Amniotic stem cell (primary cell): ENCODE results near the gene ERC2.

ENCODE experiments used
- DNase-seq: peaks from one replicate; lab custom pipeline; 2025; lab: John Stamatoyannopoulos, UW

The ERC2 gene

DNA sequence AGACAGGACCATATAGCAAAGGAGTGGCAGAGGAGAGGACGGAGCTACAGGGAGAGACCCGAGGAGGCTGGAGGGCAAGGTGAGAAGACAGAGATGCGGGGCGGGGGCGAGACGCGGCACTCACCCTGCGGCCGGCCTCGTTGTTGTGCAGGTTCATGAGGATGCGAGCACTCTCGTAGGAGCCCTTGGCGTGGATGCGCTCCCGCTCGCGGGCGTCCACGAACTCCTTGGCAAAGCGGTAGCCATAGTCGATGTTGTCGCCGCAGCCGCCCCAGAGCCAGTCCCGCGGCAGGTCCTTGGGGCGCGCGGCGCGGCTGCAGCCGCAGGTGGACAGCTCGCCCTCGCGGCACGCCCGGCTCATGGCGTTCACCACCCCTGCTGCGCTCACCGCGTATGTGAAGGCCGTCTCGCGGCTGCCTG, 994.0 kb downstream of the ERC2 start:
- no peak for DNase-seq

DNA sequence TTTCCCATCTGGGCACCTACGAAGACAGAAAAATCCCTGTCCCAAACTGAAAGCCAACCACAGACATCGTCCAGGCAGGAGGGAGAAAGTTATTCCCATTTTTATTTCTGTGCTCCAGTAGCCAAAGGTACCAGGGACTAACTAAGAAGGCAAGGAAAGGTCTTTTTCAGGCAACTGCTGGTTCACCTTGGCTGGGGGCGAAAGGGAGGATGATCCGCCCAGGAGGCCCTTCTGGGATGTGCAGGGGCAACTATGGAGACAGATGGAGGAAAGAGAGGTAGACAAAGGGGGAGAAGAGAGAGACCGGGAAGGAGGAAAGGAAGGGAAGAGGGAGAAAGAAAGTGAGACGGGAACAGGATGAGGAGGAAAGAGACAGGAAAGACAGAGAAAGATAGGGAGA, 994.5 kb downstream of the ERC2 start:
- no peak for DNase-seq

DNA sequence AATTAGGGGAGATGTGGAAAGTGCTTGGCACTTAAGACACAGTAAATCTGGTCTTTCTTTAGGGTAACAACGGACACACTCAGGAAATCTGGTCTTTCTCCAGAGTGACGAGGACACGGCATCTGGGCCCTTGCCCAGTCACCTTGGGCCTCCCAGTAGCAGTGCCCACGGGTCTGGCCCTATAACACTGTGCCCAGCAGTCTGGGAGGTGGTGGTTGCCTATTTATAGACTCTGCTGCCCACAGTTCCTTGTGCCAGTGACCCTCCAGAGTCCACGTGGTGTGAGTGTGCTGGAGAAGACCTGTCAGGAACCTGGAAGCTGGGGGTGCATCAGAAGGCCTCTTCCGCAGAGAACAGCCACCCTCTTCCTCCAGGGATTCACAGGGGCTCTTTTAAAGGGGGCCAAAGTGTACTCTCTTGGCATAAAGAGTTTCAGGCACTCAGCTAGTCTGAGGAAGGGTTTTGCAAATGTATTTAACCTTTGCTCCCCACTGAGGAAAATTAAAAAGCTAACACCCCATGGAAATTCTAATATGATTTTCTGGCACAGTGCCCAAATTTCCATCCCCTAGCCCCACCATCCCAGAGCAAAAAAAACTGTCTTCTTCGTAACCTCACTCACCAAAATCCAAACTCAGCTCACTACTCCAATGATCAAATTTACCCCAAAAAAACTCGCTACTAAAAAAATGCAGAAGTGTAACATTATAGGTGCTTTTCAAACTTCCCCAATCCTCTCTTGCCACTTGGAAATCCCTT, 996.6 kb downstream of the ERC2 start:
- no peak for DNase-seq

DNA sequence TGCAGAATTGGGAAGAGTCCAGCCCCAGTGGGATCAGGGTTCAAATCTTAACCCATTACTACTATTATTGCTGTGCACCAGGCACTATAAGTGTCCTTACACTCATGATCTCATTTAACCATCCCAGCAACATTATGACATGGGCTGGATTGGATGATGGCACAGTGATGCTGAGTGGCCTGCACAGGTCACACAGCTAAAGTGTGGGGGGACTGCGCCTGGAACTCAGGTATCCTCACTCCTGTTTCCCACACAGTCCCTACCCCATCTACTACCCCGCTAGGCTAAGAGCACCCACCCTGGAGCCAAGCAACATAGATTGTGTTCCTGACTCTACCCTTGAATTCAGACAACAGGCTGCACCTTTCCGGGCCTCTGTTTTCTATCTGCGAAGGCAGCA, 997.2 kb downstream of the ERC2 start:
- DNase-seq = no peak

DNA sequence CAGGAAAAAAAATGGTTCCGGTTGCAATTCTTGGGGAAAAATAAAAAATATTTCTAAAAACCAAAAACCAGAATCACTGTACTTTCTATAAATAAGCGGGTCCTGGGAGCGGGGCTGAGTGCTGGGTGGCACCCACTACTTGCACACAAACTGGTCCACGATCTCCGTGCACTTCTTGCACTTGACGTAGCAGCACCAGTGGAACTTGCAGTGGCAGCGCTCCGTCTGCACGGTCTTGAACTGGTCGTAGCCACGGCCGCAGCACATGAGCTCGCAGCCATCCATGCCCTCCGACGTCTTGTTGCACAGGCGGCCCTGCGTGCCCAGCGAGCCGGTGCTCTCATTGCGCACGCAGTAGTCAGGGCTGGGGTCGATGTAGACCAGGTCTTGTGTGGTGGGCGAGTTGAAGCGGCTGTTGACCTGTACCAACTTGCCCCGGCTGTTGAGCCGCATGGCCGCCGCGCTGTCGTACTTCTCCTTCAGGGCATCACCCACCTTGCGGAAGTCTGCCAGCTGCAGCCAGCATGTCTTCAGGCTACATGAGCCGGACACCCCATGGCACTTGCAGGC, 998.2 kb downstream of the ERC2 start:
- DNase-seq = no peak

DNA sequence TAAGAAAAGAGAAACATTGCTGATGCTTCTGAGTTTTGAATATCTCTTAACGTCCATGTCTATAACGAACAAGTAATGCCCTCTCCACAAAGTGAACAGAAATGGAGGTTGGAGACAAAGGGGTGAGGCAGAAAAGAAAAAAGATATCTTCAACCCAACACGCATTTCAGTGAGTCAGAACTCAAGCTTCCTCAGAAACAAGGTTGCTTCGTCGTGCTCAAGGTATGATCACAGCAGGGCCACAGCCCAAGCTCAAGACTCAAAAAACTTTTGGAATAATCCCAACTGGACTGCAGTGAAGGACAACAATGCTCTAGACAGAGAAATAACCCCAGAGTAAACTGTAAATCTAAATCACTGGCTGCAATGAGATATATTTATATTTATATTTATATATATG, 1000.0 kb downstream of the ERC2 start:
- DNase-seq = no peak

DNA sequence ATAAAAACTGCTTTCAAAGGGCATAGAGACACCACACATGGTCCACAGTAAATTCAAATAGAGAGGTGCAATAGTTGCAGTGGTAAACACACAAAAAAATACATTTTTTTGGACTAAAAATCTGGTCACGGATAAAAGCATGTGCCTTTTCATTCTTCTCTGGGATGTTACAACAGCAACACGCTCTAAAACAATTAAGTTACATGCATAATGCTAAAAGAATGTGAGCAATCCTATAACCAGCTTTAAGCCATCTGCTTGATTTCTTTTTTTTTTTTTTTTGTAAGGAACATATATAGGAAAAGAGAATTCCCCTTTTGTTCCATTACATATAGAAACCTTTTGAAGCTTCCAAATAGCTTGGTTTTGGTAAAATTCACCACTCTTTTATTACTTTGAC, 1001.2 kb downstream of the ERC2 start:
- no peak for DNase-seq

DNA sequence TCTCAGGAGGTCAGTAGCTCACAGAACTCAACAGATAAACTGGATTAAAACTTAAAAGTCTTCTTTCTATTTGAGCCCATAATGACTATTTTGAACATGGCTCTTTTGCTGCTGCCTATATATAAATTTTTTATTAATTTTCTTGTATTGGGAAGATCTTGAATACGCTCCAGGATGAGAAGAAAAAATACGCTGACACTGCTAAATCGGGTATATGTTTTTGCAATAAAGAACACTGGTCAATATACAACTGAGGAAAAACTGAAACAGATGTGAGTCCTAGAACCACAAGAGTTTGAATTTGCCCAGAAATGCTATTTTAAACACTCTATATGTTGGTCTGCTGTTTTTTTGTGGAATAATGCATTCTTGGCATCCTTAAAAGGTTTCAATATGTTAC, 1001.7 kb downstream of the ERC2 start:
- DNase-seq = no peak

DNA sequence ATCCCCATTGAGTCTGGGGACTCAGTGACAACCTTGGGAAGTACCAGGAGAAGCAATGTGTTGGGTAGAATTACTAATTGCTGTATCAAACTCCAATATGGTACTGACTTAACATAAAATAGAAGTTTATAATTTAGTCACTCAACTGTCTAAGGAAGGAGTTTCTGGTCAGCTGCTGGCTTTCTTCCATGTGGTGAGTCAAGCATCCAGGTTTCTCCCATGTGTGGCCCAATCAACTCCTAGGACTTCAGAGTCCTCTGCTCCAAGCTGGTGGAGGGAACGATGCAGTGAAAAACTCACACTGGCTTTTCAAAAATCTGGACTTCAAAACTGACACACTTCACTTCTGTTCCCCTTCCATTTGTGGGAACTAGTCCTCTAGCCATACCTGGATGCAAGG, 1006.4 kb downstream of the ERC2 start:
- no peak for DNase-seq

DNA sequence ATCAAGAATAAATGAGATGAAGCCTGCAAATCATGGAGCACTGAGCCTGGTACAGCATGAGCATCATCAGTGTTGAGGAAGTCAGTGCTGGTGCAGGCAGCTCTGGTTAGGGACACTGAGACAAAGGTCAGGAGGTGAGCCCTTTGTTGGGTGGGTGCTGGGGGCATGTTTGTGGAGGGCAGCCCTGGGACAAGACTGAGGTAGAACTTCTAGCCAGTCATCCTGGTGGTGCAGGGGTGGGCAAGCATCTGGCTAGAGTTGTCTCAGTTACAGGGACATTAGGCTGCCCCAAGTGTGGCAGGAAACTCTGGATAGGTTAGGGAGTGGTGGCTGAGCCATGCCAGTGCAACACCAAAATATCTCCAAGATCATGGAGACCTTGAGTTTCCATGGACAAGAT, 1008.4 kb downstream of the ERC2 start:
- DNase-seq = no peak
